Spinal cord (tissue), 10 donors: Measurements from ENCODE around the gene GADD45GIP1. TPM values are rescaled to one million over a fixed set of nuclear protein-coding genes. Genes with fewer than 3 reads are reported as not detected.
A peak's percentile ranks its signal among the peaks of the same experiment; 100 is the strongest.
"Not testable (repeated sequence)": the region's sequence is repeated elsewhere in the genome, so short reads cannot be mapped to it uniquely, and the experiment has no call there.

Source experiments
- DNase-seq, 6 donors: peaks; one replicate each; pipeline versions ENCODE4 v3.0.0 to v3.0.0-alpha.2; 2013 to 2015; ENCODE audit warnings: low spot score in 6 of 6, low read depth in 4 of 6
- H3K27ac ChIP-seq: one replicate; pipeline ENCODE4 v1.5.1; 2013; ENCODE audit warnings: low read depth, low read length, control low read depth
- H3K27me3 ChIP-seq: one replicate; pipeline ENCODE4 v1.6.1; 2013; ENCODE audit warnings: low read length; ENCODE audit not compliant: control insufficient read depth, insufficient read depth
- H3K36me3 ChIP-seq: one replicate; pipeline ENCODE4 v1.6.1; 2013; ENCODE audit warnings: low read length; ENCODE audit not compliant: control insufficient read depth, insufficient read depth
- H3K4me1 ChIP-seq: one replicate; pipeline ENCODE4 v1.6.1; 2013; ENCODE audit warnings: low read length; ENCODE audit not compliant: control insufficient read depth, insufficient read depth
- H3K4me3 ChIP-seq: one replicate; pipeline ENCODE4 v1.5.1; 2013; ENCODE audit warnings: low read depth, low read length, control low read depth
- H3K9me3 ChIP-seq: one replicate; pipeline ENCODE4 v1.6.1; 2013; ENCODE audit warnings: low read length; ENCODE audit not compliant: control insufficient read depth, insufficient read depth
- WGBS: methylation state at CpG from one replicate; pipeline ENCODE4 v1.1.5; 2013; ENCODE audit warnings: missing lambda C conversion rate; ENCODE audit not compliant: insufficient coverage; 5-methylcytosine and 5-hydroxymethylcytosine counted together
- polyA plus RNA-seq, 2 donors: library from polyadenylated mRNA; unstranded; fragments of 120-200 nt; gene quantifications; one replicate each; pipeline ENCODE4 v1.2.1, GENCODE V29; 2013; ENCODE audit not compliant: insufficient read length in 2 of 2
- total RNA-seq, 2 donors: library from RNA; depleted of rRNA in 1 of 2; stranded (reverse); fragments of 120-200 nt in 1 of 2; fragments of >200 nt in 1 of 2; gene quantifications; one replicate each; pipeline versions ENCODE4 v1.2.3 to v1.2.4, GENCODE V29; 2013 to 2014
- donor health status: healthy.

Gene GADD45GIP1
- total and polyA plus RNA-seq, 4 donors, result 9.7 to 55.6 (median 37.2) TPM

DNA sequence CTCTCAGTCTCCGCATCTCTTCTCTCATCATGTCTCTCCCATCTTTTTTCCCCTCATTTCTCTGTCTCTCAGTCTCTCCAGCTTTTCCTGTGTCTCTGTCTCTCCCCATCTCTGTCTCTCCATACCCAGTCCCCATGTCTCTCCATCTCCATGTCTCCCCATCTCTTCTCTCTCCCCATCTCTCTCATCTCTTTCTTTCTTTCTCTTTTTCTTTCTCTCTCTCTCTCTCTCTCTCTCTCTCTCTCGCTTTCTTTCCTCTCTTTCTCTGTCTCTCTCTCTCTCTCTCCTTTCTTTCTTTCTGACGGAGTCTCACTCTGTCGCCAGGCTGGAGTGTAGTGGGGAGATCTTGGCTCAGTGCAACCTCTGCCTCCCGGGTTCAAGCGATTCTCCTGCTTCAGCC lies 25.6 kb upstream of the GADD45GIP1 start:
- peaks cover 2% of the 10 kb centered on the region for H3K27me3 ChIP-seq
- WGBS, result 100% methylated on average over 1 of the region's 6 CpGs
- H3K36me3 ChIP-seq, result no peaks in the 10 kb centered on the region
- no peak overlapping the region for H3K27ac ChIP-seq
- H3K4me1 ChIP-seq, result peaks cover 44% of the 10 kb centered on the region
- no peaks in the 10 kb centered on the region for H3K9me3 ChIP-seq
- H3K4me3 ChIP-seq, result no peak overlapping the region
- no peak for DNase-seq

DNA sequence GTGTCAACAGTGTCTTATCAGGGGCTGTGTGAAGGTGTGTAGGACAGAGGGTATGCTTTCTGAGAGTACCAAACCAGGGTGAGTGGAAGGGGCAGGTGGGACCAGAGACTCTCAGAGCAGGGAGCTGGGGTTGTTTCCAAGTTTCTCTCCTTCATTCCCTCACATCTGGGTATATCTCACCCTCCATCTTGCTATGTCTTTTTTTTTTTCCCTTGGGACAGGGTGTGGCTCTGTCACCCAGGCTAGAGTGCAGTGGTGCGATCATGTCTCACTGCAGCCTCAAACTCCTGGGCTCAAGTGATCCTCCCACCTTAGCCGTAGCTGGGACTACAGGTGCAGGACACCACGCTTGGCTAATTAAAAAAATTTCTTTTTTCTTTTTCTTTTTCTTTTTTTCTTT lies 23.0 kb upstream of the GADD45GIP1 start:
- H3K4me3 ChIP-seq, result no peak overlapping the region
- WGBS, result 90% methylated on average over 3 of the region's 3 CpGs
- H3K27ac ChIP-seq, result no peak overlapping the region

DNA sequence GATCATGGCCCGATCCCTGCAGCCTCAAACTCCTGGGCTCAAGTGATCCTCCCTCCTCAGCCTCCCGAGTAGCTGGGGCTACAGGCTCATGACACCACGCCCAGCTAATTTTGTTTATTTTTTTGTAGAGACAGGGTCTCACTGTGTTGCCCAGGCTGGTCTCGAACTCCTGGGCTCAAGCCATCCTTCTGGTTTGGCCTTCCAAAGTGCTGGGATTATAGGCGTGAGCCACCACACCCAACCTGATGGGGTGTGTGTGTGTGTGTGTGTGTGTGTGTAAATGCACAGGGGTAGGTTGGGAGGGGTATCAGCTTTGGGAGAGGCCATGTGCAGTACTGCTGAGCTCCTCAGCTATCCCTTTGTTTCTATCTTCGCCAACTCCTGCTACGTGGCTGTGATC lies 19.1 kb upstream of the GADD45GIP1 start:
- not testable (repeated sequence) for H3K9me3 ChIP-seq, DNase-seq
- WGBS, result 89% methylated on average over 3 of the region's 7 CpGs

More for the DNA sequence above, 23.0 kb upstream of the GADD45GIP1 start:
- DNase-seq, result no peak
- H3K36me3 ChIP-seq, result no peaks in the 10 kb centered on the region
- H3K4me1 ChIP-seq, result peaks cover 30% of the 10 kb centered on the region
- H3K9me3 ChIP-seq, result no peaks in the 10 kb centered on the region
- H3K27me3 ChIP-seq, result peaks cover 2% of the 10 kb centered on the region

DNA sequence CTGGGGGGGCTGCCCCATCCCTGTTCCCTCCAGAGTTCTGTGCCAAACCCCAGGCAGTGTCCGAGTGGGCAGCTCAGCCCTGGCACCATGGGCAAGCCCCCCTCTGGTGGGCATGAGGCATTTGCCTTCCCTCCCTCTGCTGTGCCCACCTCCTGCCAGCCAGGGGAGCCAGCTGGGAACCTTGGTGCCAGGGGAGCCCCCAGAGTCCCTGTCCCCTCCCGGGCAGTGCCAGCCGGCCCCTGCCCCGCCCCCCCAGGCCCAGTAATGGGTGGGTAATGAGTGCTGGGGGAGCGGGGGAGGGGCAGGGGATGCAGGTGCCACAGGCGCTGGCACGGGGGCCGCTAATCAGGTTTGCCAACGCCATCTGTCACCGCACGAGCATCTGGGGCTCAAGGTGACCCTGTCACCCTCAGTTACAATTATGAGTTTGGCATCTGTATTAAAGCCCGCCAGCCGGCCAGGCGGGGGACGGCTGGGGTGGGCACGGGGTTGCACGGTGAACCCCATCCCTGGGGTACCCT lies 18.3 kb upstream of the GADD45GIP1 start:
- no peak overlapping the region for H3K4me3 ChIP-seq
- DNase-seq, result peak in 2 of 6 donors; percentile 54 to 57
- H3K27me3 ChIP-seq, result no peaks in the 10 kb centered on the region
- H3K36me3 ChIP-seq, result no peaks in the 10 kb centered on the region
- H3K4me1 ChIP-seq, result peaks cover 18% of the 10 kb centered on the region
- no peak overlapping the region for H3K27ac ChIP-seq
- no peaks in the 10 kb centered on the region for H3K9me3 ChIP-seq
- 39% methylated on average over 14 of the region's 17 CpGs for WGBS

More for the DNA sequence above, 19.1 kb upstream of the GADD45GIP1 start:
- not testable (repeated sequence) for H3K27ac ChIP-seq, H3K36me3 ChIP-seq, H3K27me3 ChIP-seq, H3K4me3 ChIP-seq
- peaks cover 18% of the 10 kb centered on the region for H3K4me1 ChIP-seq

DNA sequence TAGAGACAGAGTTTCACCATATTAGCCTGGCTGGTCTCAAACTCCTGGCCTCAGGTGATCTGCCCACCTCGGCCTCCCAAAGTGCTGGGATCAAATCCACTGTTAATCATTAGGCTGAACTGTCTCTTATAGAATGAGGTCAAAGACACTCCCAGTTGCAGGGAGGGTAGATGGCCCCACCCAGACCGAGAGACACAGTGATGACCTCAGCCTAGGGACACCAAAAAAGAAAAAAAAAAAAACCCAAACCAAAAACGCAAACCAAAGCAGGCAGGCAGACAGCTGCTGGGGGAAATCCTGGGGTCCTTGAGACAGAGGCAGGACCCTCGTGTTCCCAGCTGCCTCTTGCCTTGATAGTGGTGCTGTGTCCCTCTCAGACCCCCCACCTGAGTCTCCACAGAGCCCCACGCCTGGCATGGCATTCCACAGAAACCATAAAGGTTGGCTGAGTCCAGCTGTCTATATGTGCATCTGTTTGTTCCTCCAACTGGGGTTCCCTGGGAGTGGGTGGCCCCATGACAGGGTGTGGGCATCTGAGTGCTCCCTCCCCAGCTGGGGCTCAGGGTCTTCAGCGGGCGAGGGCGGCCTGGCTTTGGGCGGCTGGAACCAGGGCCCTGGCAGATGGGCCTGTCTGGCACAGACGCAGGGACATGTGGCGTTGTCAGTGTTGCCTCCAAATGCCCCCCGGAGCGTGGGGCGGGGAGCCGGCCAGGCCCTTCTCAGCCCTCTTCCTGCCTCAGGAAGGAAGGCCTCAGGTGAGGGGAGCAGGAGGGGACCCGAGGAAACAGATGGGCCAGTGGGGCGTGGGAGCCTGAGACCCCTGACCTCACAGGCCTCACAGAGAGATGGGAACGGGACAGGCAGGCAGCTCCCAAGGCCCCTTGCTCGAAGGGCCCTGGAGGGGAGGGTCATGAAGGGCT lies 17.5 kb upstream of the GADD45GIP1 start:
- Histone ChIP-seq H3K9me3 (no peaks in the 10 kb centered on the region), H3K4me1 (peaks cover 23% of the 10 kb centered on the region), H3K4me3 (no peak overlapping the region), H3K27me3 (no peaks in the 10 kb centered on the region), H3K36me3 (no peaks in the 10 kb centered on the region), H3K27ac (no peak overlapping the region)
- WGBS, result 51% methylated on average over 17 of the region's 19 CpGs
- peak in 2 of 6 donors; percentile 46 to 83 for DNase-seq

DNA sequence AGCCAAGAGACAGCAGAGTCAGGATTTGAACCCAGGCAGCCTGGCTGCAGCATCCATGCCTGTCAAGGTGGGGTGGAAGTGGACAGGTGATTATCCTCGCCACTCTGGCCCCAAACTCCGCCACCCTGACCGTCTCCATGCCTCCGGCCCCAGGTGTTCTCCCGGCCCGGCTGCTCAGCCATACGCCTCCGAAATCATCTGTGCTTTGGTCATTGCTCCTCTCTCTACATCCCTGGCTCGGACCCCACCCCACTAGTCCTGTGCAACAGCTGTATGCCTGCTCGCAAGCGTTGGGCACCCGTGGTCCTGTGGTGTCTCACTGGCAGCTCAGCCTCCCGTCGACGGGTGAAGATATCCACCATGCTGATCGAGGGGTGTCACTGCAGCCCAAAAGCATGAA lies 16.2 kb upstream of the GADD45GIP1 start:
- no peaks in the 10 kb centered on the region for H3K27me3 ChIP-seq
- 87% methylated on average over 16 of the region's 16 CpGs for WGBS
- no peaks in the 10 kb centered on the region for H3K9me3 ChIP-seq
- no peak overlapping the region for H3K4me3 ChIP-seq
- peaks cover 29% of the 10 kb centered on the region for H3K4me1 ChIP-seq
- no peaks in the 10 kb centered on the region for H3K36me3 ChIP-seq
- no peak for DNase-seq
- H3K27ac ChIP-seq, result no peak overlapping the region

DNA sequence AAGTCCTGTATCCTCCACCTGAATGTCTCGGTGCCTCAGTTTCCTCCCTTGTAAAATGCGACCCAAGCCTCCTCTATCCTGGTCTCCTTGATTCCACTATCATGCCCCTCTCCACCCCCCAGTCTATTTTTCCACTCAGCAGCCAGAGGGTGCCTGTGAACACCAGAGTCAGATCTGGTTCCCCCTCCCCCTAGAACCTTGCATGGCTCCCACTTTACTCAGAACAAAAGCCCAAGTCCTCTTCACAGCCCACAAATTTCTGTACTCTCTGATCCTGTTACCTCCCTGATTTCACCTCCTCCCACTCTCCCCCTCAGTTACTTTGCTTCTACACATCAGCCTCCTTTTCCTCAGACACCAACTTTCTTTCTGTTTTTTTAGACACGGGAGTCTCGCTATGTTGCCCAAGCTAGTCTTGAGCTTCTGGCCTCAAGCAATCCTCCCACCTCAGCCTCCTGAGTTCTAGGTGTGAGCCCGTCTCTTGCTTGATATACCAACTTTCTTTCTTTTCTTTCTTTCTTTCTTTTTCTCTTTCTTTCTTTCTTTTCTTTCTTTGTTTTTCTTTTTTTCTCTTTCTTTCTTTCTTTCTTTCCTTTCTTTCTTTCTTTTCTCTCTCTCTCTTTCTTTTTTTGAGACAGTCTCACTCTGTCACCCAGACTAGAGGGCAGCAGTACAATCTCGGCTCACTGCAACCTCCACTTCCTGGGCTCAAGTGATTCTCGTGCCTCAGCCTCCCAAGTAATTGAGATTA lies 13.2 kb upstream of the GADD45GIP1 start:
- Histone ChIP-seq H3K27me3 (no peaks in the 10 kb centered on the region), H3K27ac (no peak overlapping the region), H3K9me3 (no peaks in the 10 kb centered on the region), H3K4me3 (no peak overlapping the region), H3K36me3 (no peaks in the 10 kb centered on the region), H3K4me1 (peaks cover 25% of the 10 kb centered on the region)
- 98% methylated on average over 7 of the region's 7 CpGs for WGBS
- DNase-seq, result no peak

DNA sequence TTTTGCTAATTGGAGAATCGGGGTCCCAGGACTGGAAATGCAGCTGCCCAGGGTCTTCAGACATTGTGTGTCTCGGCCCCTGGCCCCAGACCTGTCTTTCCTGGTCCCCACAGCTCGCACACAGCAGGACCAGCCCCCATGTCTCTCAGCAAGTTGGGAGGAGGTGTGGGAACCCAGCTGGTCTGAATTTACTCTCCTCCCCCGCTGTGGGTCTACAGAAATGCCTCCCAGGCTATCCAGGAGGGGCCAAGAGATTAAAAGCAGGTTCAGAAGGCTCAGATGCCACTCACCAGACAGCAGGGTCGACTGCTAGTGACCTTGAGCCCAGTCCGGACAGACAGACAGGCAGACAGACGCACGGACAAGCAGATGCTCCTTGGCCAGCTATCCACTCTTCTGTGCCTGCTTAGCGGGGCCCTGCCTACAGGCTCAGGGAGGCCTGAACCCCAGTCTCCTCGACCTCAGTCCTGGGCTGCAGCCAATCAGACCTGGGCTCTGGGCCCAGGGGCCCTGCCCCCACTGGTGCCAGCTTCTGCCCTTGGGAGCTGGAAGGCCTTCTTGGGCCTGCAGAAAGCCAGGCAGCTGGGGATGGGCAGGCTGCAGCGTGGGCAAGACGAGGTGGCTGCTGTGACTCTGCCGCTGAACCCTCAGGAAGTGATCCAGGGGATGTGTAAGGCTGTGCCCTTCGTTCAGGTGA lies 12.4 kb upstream of the GADD45GIP1 start, which contains the start of gene DAND5:
Gene DAND5, plus strand, starts transcription at position 285 of the 697 bp plus-strand sequence. Its CDS starts 85 bp downstream, at position 370.
- peak in 2 of 6 donors; percentile 24 to 76 for DNase-seq
- Histone ChIP-seq H3K4me3 (no peak within 1 kb of the TSS), H3K27me3 (no peaks in the 10 kb centered on the region), H3K27ac (peak within 1 kb of the TSS; percentile 22), H3K4me1 (peaks cover 21% of the 10 kb centered on the region), H3K36me3 (no peaks in the 10 kb centered on the region), H3K9me3 (no peaks in the 10 kb centered on the region)
- 38% methylated on average over 12 of the region's 14 CpGs for WGBS

DNA sequence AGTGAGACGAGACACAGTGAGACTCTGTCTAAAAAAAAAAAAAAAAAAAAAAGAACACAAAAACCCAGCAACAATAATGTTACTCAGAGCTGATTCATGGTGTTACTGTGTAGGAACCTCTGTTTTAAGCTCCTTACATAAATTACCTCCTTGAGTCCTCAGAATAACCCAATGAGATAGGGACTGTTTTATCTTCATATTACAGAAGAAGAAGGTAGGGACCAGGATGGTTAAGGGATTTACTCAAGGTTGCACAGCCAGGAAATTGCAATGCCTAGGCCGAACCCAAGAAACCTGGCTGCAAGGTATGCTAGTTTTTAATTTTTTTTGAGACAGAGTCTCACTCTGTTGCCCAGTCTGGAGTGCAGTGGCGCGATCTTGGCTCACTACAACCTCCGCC lies 10.9 kb upstream of the GADD45GIP1 start:
- Histone ChIP-seq H3K27ac (no peak overlapping the region), H3K27me3 (no peaks in the 10 kb centered on the region), H3K9me3 (no peaks in the 10 kb centered on the region), H3K4me3 (no peak overlapping the region), H3K4me1 (peaks cover 20% of the 10 kb centered on the region), H3K36me3 (no peaks in the 10 kb centered on the region)
- WGBS, result 88% methylated on average over 5 of the region's 5 CpGs
- DNase-seq, result no peak
